Suprapubic skin (tissue), 4 donors: ENCODE results near the gene LAPTM5. TPM values are rescaled to one million over a fixed set of nuclear protein-coding genes. Genes with fewer than 3 reads are reported as not detected.

Experiments used
- DNase-seq, 2 donors: peaks; one replicate each; pipeline ENCODE4 v3.0.0-alpha.2; 2019; ENCODE audit warnings: low spot score in 2 of 2
- H3K27ac ChIP-seq: fragments of 200-600 bp; sonication (generic); one replicate; pipeline ENCODE4 v1.5.1; 2019
- H3K27me3 ChIP-seq: fragments of 200-600 bp; sonication (generic); one replicate; pipeline ENCODE4 v1.5.1; 2019
- H3K36me3 ChIP-seq: fragments of 200-600 bp; sonication (generic); one replicate; pipeline ENCODE4 v1.5.1; 2019
- H3K4me1 ChIP-seq: fragments of 200-600 bp; sonication (generic); one replicate; pipeline ENCODE4 v1.5.1; 2019
- H3K4me3 ChIP-seq: fragments of 200-600 bp; sonication (generic); one replicate; pipeline ENCODE4 v1.5.1; 2019; ENCODE audit warnings: mild to moderate bottlenecking
- H3K9me3 ChIP-seq: fragments of 200-600 bp; sonication (generic); one replicate; pipeline ENCODE4 v1.5.1; 2019
- CTCF ChIP-seq, 2 donors: fragments of 200-600 bp in 1 of 2; fragments of 450-650 bp in 1 of 2; sonication (generic) in 1 of 2; IDR thresholded peaks; one replicate each; pipeline ENCODE4 v1.5.1; 2016 to 2019; ENCODE audit warnings: antibody characterized with exemption in 2 of 2, mild to moderate bottlenecking in 1 of 2, moderate library complexity in 1 of 2
- EP300 ChIP-seq: sonication (generic); formaldehyde crosslinking; IDR thresholded peaks from one replicate; pipeline ENCODE4 v1.6.1; 2017; ENCODE audit warnings: antibody characterized with exemption
- POLR2A ChIP-seq, 2 donors: fragments of 450-650 bp; IDR thresholded peaks; one replicate each; pipeline ENCODE4 v1.6.1; 2017; ENCODE audit warnings: antibody characterized with exemption in 2 of 2, mild to moderate bottlenecking in 2 of 2, moderate library complexity in 2 of 2
- POLR2AphosphoS5 ChIP-seq, 3 donors: sonication (generic); formaldehyde crosslinking; IDR thresholded peaks; one replicate each; pipeline ENCODE4 v1.6.1; 2017; ENCODE audit warnings: antibody characterized with exemption in 3 of 3
- WGBS: methylation state at CpG from one replicate; pipeline ENCODE4 v1.1.5; 2018; 5-methylcytosine and 5-hydroxymethylcytosine counted together
- total RNA-seq, 4 donors: library from RNA; depleted of rRNA; stranded (reverse); fragments of >200 nt; gene quantifications; one replicate each; pipeline ENCODE4 v1.1.0, GENCODE V29; 2016

The LAPTM5 gene
- total RNA-seq, 4 donors from 2014 or later, result 9.9 to 13.7 (median 12.2) TPM

GRCh38 chr1:30734106-30734505 is 23.5 kb downstream of the LAPTM5 start:
- Histone ChIP-seq H3K27ac (no peak overlapping the region), H3K4me3 (no peak overlapping the region), H3K27me3 (no peaks in the 10 kb centered on the region), H3K36me3 (peaks cover 12% of the 10 kb centered on the region), H3K9me3 (no peaks in the 10 kb centered on the region), H3K4me1 (peaks cover 5% of the 10 kb centered on the region)
- no peak for DNase-seq
- TF ChIP-seq POLR2AphosphoS5 (IDR thresholded peaks at IDR 0.05) (no peak), EP300 (no peak), CTCF (IDR thresholded peaks at IDR 0.05) (no peak), POLR2A (IDR thresholded peaks at IDR 0.05) (no peak)
- WGBS, result 80% methylated on average over 4 of the region's 4 CpGs

DNA sequence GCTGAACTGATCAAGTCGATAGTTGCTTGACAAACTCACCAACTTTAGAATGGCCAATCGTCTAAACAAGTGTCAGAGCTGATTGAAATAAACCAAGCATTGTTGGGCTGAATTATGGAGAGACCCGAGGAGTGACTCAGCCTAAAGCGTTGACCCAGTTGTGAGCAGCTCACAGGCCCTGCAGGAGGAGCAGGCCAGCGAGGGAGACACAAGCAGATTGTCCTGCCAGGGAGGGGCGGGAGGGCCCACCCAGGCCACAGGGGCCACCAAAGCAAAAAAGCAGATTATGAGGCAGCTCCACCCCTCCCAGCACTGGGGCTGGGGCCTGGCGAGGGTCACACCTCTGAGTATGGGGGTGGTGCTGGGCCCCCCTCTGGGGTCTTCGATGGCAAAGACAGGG is 24.1 kb downstream of the LAPTM5 start:
- H3K36me3 ChIP-seq, result peaks cover 12% of the 10 kb centered on the region
- H3K27me3 ChIP-seq, result no peaks in the 10 kb centered on the region
- H3K27ac ChIP-seq, result no peak overlapping the region
- H3K4me3 ChIP-seq, result no peak overlapping the region
- WGBS, result 82% methylated on average over 8 of the region's 8 CpGs
- TF ChIP-seq CTCF (IDR thresholded peaks at IDR 0.05) (no peak), POLR2A (IDR thresholded peaks at IDR 0.05) (no peak), POLR2AphosphoS5 (IDR thresholded peaks at IDR 0.05) (no peak), EP300 (no peak)
- DNase-seq, result no peak
- H3K4me1 ChIP-seq, result peaks cover 5% of the 10 kb centered on the region
- H3K9me3 ChIP-seq, result no peaks in the 10 kb centered on the region

DNA sequence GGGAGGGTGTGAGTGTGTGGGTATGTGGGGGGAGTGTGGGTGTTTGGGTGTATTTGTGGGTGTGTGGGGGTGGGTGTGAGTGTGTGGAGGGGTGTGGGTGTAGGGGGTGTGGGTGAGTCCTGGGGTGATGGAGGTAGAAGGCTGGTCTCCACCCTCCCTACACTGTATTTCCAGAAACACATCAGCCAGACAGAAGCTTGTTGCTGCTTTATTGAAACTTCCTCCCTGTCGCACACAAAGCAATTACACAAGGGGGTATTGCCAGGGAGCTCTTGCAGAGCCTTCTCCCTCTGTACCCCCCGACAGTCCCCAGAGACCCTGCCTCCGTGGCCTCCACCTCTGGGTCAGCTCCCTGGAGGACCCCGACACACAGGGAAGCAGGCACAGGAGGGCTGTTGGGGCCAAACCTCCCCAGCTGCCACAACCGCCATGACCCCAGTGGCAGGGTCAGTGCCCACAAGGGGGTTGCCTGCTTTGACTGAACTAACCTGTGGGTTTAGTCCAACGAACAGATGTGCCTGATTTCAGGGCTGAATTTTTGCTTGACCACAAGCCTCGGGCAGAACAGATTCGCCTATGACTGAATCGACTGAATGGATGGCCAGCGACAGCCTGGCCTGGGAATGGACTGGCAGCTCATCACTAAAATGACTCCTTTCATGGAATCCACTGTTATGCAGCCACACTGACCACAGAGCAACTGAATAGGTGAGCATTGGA is 25.1 kb downstream of the LAPTM5 start:
- Histone ChIP-seq H3K4me1 (peaks cover 5% of the 10 kb centered on the region), H3K27ac (no peak overlapping the region), H3K27me3 (no peaks in the 10 kb centered on the region), H3K4me3 (no peak overlapping the region), H3K36me3 (peaks cover 14% of the 10 kb centered on the region), H3K9me3 (no peaks in the 10 kb centered on the region)
- TF ChIP-seq POLR2A (IDR thresholded peaks at IDR 0.05) (no peak), POLR2AphosphoS5 (IDR thresholded peaks at IDR 0.05) (no peak), CTCF (IDR thresholded peaks at IDR 0.05) (no peak), EP300 (no peak)
- no peak for DNase-seq
- WGBS, result 74% methylated on average over 5 of the region's 10 CpGs

DNA sequence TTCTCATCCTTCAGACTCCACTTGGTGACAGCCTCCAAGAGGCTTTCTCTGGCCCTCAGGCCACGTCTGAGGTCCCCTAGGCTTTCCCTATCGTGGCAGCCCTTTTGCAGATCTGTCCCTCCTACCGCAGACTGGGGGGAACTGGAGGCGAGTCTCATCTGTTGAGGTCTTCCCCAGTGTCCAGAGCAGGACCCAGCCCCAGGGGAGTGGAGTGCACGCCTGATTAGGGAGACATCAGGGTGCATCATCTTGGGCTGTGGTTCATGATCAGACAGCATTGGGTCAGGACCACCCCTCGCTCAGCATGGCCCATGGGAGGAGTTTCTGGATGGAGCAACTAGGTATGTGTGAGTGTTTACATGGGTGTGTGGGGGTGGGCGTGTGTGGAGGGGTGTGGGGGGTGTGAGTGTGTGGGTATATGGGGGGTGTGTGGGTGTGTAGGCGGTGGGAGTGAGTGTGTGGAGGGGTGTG is 25.7 kb downstream of the LAPTM5 start:
- TF ChIP-seq POLR2AphosphoS5 (IDR thresholded peaks at IDR 0.05) (no peak), EP300 (no peak), POLR2A (IDR thresholded peaks at IDR 0.05) (no peak), CTCF (IDR thresholded peaks at IDR 0.05) (no peak)
- WGBS, result 68% methylated on average over 8 of the region's 8 CpGs
- peaks cover 5% of the 10 kb centered on the region for H3K4me1 ChIP-seq
- no peaks in the 10 kb centered on the region for H3K27me3 ChIP-seq
- H3K4me3 ChIP-seq, result no peak overlapping the region
- H3K27ac ChIP-seq, result no peak overlapping the region
- H3K36me3 ChIP-seq, result peaks cover 12% of the 10 kb centered on the region
- H3K9me3 ChIP-seq, result no peaks in the 10 kb centered on the region
- DNase-seq, result no peak

DNA sequence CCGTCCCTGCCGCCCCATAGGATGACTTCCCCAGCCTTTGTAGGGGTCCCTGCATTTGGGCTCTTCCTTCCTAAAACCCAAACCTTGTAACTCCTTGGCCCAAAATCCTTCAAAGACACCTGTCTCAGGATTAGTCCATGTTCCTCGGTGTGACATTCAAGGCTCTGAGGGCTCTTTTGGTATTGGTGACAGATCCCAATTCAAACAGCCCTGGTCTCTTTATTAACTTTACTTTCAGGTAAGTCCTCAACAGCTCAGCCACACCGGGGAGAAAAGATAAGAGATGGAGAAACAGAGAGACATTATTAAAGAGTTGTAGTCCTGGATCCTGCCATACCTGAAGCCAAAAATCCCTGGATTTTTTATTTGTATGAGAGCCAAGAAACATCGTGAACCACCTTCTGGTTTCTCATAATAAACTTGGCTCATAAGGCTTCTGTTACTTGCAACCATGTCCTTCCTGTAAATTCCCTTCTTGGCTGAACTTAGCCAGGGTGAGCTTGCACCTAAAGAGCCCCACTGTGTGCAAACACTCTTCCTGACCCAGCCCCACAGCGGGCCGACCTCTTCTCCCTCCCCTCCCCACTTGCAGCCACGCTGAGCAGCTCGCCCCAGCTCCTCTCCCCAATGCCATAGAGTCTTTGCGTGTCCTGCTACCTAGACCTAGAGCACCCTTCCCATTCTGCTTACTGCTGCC is 26.3 kb downstream of the LAPTM5 start:
- TF ChIP-seq POLR2A (IDR thresholded peaks at IDR 0.05) (no peak), EP300 (no peak), CTCF (IDR thresholded peaks at IDR 0.05) (no peak), POLR2AphosphoS5 (IDR thresholded peaks at IDR 0.05) (no peak)
- DNase-seq, result no peak
- peaks cover 5% of the 10 kb centered on the region for H3K4me1 ChIP-seq
- no peak overlapping the region for H3K27ac ChIP-seq
- peaks cover 18% of the 10 kb centered on the region for H3K36me3 ChIP-seq
- no peaks in the 10 kb centered on the region for H3K9me3 ChIP-seq
- no peak overlapping the region for H3K4me3 ChIP-seq
- no peaks in the 10 kb centered on the region for H3K27me3 ChIP-seq
- 69% methylated on average over 10 of the region's 10 CpGs for WGBS
